ENCODE measurements around the gene CACNG4. TPM values are rescaled to one million over a fixed set of nuclear protein-coding genes. Genes with fewer than 3 reads are reported as not detected.

Gene CACNG4
- total RNA-seq, 1 donor from 2014 or later, result not detected

- Histone ChIP-seq H3K4me3 (ENCODE audit: low read depth, low read length) (no peak overlapping the region), H3K27me3 (ENCODE audit: control insufficient read depth, insufficient read depth, low read length) (peaks cover 2% of the 10 kb centered on the region), H3K36me3 (ENCODE audit: control insufficient read depth, insufficient read depth, low read length) (no peaks in the 10 kb centered on the region)
- no peak for TF ChIP-seq CTCF (IDR thresholded peaks at IDR 0.05; ENCODE audit: insufficient read depth, low read length, severe bottlenecking)
- FAIRE-seq (no peak), DNase-seq (ENCODE audit: low read depth) (no peak)
Observed at GRCh38 chr17:67003231-67003630, 38.7 kb downstream of the CACNG4 start.

GRCh38 chr17:67004181-67004580 is 39.7 kb downstream of the CACNG4 start:
- Histone ChIP-seq H3K27me3 (ENCODE audit: control insufficient read depth, insufficient read depth, low read length) (peaks cover 2% of the 10 kb centered on the region), H3K4me3 (ENCODE audit: low read depth, low read length) (no peak overlapping the region), H3K36me3 (ENCODE audit: control insufficient read depth, insufficient read depth, low read length) (no peaks in the 10 kb centered on the region)
- DNase-seq (ENCODE audit: low read depth), result no peak
- no peak for FAIRE-seq
- no peak for TF ChIP-seq CTCF (IDR thresholded peaks at IDR 0.05; ENCODE audit: insufficient read depth, low read length, severe bottlenecking)

GRCh38 chr17:67007266-67007665 is 42.8 kb downstream of the CACNG4 start:
- H3K27me3 ChIP-seq (ENCODE audit: control insufficient read depth, insufficient read depth, low read length), result peaks cover 2% of the 10 kb centered on the region

GRCh38 chr17:67008101-67008500 is 43.6 kb downstream of the CACNG4 start:
- no peak for TF ChIP-seq CTCF (IDR thresholded peaks at IDR 0.05; ENCODE audit: insufficient read depth, low read length, severe bottlenecking)
- FAIRE-seq, result no peak
- no peak for DNase-seq (ENCODE audit: low read depth)
- Histone ChIP-seq H3K36me3 (ENCODE audit: control insufficient read depth, insufficient read depth, low read length) (no peaks in the 10 kb centered on the region), H3K4me3 (ENCODE audit: low read depth, low read length) (no peak overlapping the region), H3K27me3 (ENCODE audit: control insufficient read depth, insufficient read depth, low read length) (peaks cover 2% of the 10 kb centered on the region)

More at GRCh38 chr17:67007266-67007665, 42.8 kb downstream of the CACNG4 start:
- no peak overlapping the region for H3K4me3 ChIP-seq (ENCODE audit: low read depth, low read length)
- DNase-seq (ENCODE audit: low read depth) (no peak), FAIRE-seq (no peak)
- TF ChIP-seq CTCF (IDR thresholded peaks at IDR 0.05; ENCODE audit: insufficient read depth, low read length, severe bottlenecking), result no peak
- no peaks in the 10 kb centered on the region for H3K36me3 ChIP-seq (ENCODE audit: control insufficient read depth, insufficient read depth, low read length)

GRCh38 chr17:67011527-67012175 is 47.1 kb downstream of the CACNG4 start:
- no peak for TF ChIP-seq CTCF (IDR thresholded peaks at IDR 0.05; ENCODE audit: insufficient read depth, low read length, severe bottlenecking)
- DNase-seq (ENCODE audit: low read depth) (no peak), FAIRE-seq (no peak)
- H3K27me3 ChIP-seq (ENCODE audit: control insufficient read depth, insufficient read depth, low read length), result no peaks in the 10 kb centered on the region
- H3K36me3 ChIP-seq (ENCODE audit: control insufficient read depth, insufficient read depth, low read length), result no peaks in the 10 kb centered on the region
- H3K4me3 ChIP-seq (ENCODE audit: low read depth, low read length), result no peak overlapping the region

GRCh38 chr17:67013891-67014290 is 49.4 kb downstream of the CACNG4 start:
- H3K4me3 ChIP-seq (ENCODE audit: low read depth, low read length), result no peak overlapping the region
- DNase-seq (ENCODE audit: low read depth), result no peak
- H3K36me3 ChIP-seq (ENCODE audit: control insufficient read depth, insufficient read depth, low read length), result no peaks in the 10 kb centered on the region
- no peak for FAIRE-seq
- no peaks in the 10 kb centered on the region for H3K27me3 ChIP-seq (ENCODE audit: control insufficient read depth, insufficient read depth, low read length)
- TF ChIP-seq CTCF (IDR thresholded peaks at IDR 0.05; ENCODE audit: insufficient read depth, low read length, severe bottlenecking), result no peak
